Activated T-helper 1 cell treated with anti-CD3 and anti-CD28 coated beads, Interleukin-12 subunit alpha, Interleukin-12 subunit beta, Interleukin-2, Interleukin-4 antibody, amounts not matched to agents 30 ng/mL and 10 ng/mL and 1 ng/mL, durations not matched to agents 14 hours and 24 hours and 36 hours (primary cell): ENCODE results near the gene PDE10A. TPM values are rescaled to one million over a fixed set of nuclear protein-coding genes. Genes with fewer than 3 reads are reported as not detected.

Source experiments
- DNase-seq: peaks from one replicate; pipeline ENCODE4 v3.0.0; 2021; ENCODE audit warnings: low spot score
- H3K27ac Mint-ChIP-seq: one replicate; pipeline ENCODE4 v1.8.0; 2021; ENCODE audit warnings: mild to moderate bottlenecking, mixed read lengths
- H3K27me3 Mint-ChIP-seq: one replicate; pipeline ENCODE4 v1.8.0; 2022; ENCODE audit warnings: mild to moderate bottlenecking, moderate library complexity, mixed read lengths; ENCODE audit not compliant: insufficient read depth
- H3K36me3 Mint-ChIP-seq: one replicate; pipeline ENCODE4 v1.8.0; 2021; ENCODE audit warnings: low read depth, mixed read lengths
- H3K4me1 Mint-ChIP-seq: one replicate; pipeline ENCODE4 v1.8.0; 2021; ENCODE audit warnings: low read depth, mixed read lengths
- H3K4me3 Mint-ChIP-seq: one replicate; pipeline ENCODE4 v1.8.0; 2021; ENCODE audit warnings: mild to moderate bottlenecking, moderate library complexity, mixed read lengths
- H3K9me3 Mint-ChIP-seq: one replicate; pipeline ENCODE4 v1.8.0; 2021; ENCODE audit warnings: mixed read lengths
- intact Hi-C: fragments of 100-400 bp; cut with micrococcal nuclease; formaldehyde crosslinking; loops from one replicate; pipeline ENCODE4 v1.15.1; 2024
- total RNA-seq: library from RNA; stranded (reverse); gene quantifications from 2 replicates; pipeline ENCODE4 v1.2.3, GENCODE V29; 2022

Gene PDE10A
- total RNA-seq, 1 donor from 2014 or later: not detected

DNA sequence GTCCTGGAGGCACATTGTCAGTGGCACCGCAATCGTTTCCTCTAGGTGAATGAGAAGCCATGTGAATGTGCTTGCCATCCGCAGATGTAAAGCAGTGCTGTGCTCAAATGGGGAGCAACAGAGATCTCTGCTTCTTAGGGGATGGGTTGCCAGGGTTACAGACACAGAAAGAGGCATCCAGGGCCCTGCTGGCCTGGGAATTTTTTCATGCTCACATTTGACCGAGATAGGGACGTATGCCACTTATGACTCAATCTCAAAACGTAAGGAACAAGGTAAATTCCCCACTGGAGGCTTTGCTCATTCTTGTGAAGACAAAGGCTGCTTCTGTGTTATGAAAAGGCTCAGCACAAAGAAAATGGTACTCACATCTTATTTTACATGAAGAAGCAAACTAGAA, 364.6 kb downstream of the PDE10A start:
- no peaks in the 10 kb centered on the region for H3K27me3 Mint-ChIP-seq
- H3K9me3 Mint-ChIP-seq: no peaks in the 10 kb centered on the region
- H3K4me3 Mint-ChIP-seq: no peak overlapping the region
- no peaks in the 10 kb centered on the region for H3K36me3 Mint-ChIP-seq
- no peak for DNase-seq
- no peaks in the 10 kb centered on the region for H3K4me1 Mint-ChIP-seq
- intact Hi-C loops: no loop called here
- H3K27ac Mint-ChIP-seq: no peak overlapping the region

DNA sequence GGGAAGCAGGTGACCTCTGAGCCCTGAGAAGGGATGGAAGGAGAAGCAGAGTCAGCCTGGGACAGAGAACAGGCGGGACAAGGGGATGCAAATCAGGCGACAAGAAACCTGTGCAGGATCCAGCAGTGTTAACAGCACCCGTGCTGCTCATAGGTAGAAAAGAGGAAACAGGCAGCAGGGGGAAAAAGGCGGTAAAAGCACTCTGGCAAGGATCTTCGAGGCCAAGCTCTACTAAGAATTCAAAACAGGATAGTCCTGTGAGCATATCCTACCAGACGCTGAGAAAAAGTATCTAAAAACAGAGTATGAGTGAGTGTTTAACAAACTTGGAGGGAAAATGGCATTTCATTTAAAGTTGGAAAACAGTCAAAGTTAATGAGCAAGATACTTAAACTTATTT, 370.4 kb downstream of the PDE10A start:
- no peak for DNase-seq
- H3K4me1 Mint-ChIP-seq: no peaks in the 10 kb centered on the region
- no peak overlapping the region for H3K27ac Mint-ChIP-seq
- intact Hi-C loops: no loop called here
- no peak overlapping the region for H3K4me3 Mint-ChIP-seq
- no peaks in the 10 kb centered on the region for H3K36me3 Mint-ChIP-seq
- H3K9me3 Mint-ChIP-seq: peaks cover 6% of the 10 kb centered on the region
- H3K27me3 Mint-ChIP-seq: no peaks in the 10 kb centered on the region
